PC-3 (cell line): ENCODE data around the gene KCNK16. TPM values are rescaled to one million over a fixed set of nuclear protein-coding genes. Genes with fewer than 3 reads are reported as not detected.

ENCODE experiments used
- ATAC-seq: fragments of 200-7000 bp; cut with Tn5 transposase; 2 replicates; pipeline ENCODE4 v1.9.1; 2020; ENCODE audit warnings: mild to moderate bottlenecking, moderate library complexity
- BruUV-seq: library from RNA; stranded (reverse); fragments of 400-500 nt; replicated peaks from 2 replicates; lab custom pipeline; 2021; lab: Mats Ljungman, UMichigan
- CTCF ChIA-PET: fragments of 300-600 bp; sonication (Branson Sonifier 250); formaldehyde crosslinking; loops from one replicate; lab custom pipeline; 2022; ENCODE audit warnings: antibody characterized with exemption; lab: Charles Lee
- POLR2A ChIA-PET: fragments of 300-600 bp; sonication (Branson Sonifier 250); formaldehyde crosslinking; loops from one replicate; lab custom pipeline; 2022; ENCODE audit warnings: antibody characterized with exemption; ENCODE audit not compliant: unreplicated experiment; lab: Charles Lee
- DNase-seq: peaks from one replicate; pipeline ENCODE4 v3.0.0-alpha.2; 2015
- H2AFZ ChIP-seq: fragments of 300-600 bp; sonication (generic); 2 replicates; pipeline ENCODE4 v1.6.0; 2016; ENCODE audit warnings: antibody characterized with exemption, low read length
- H3F3A ChIP-seq: fragments of 300-600 bp; sonication (generic); one replicate; pipeline ENCODE4 v1.6.0; 2017; ENCODE audit warnings: antibody characterized with exemption, low read length, control low read depth, mild to moderate bottlenecking; ENCODE audit not compliant: unreplicated experiment
- H3K27ac ChIP-seq: fragments of 300-600 bp; sonication (generic); 2 replicates; pipeline ENCODE4 v1.5.1; 2016; ENCODE audit warnings: mild to moderate bottlenecking, low read length
- H3K27me3 ChIP-seq: fragments of 300-600 bp; sonication (generic); 2 replicates; pipeline ENCODE4 v1.6.1; 2016; ENCODE audit warnings: low read length, mixed read lengths
- H3K36me3 ChIP-seq: fragments of 300-600 bp; sonication (generic); 2 replicates; pipeline ENCODE4 v1.6.1; 2016; ENCODE audit warnings: low read depth, mixed run types, low read length, mixed read lengths
- H3K4me1 ChIP-seq: fragments of 300-600 bp; sonication (generic); 2 replicates; pipeline ENCODE4 v1.5.1; 2016; ENCODE audit warnings: low read length; ENCODE audit not compliant: insufficient read depth
- H3K4me2 ChIP-seq: fragments of 300-600 bp; sonication (generic); 2 replicates; pipeline ENCODE4 v1.6.0; 2016; ENCODE audit warnings: low read length
- H3K4me3 ChIP-seq: fragments of 300-600 bp; sonication (generic); 2 replicates; pipeline ENCODE4 v1.5.1; 2016; ENCODE audit warnings: mild to moderate bottlenecking, low read length, mixed read lengths
- H3K79me2 ChIP-seq: fragments of 300-600 bp; sonication (generic); 2 replicates; pipeline ENCODE4 v1.6.1; 2017; ENCODE audit warnings: low read length, mixed read lengths
- H3K9ac ChIP-seq: fragments of 300-600 bp; sonication (generic); 2 replicates; pipeline ENCODE4 v1.6.0; 2016; ENCODE audit warnings: mild to moderate bottlenecking, low read length
- H3K9me2 ChIP-seq: fragments of 300-600 bp; sonication (generic); replicated peaks from 2 replicates; pipeline ENCODE4 v1.6.1; 2016; ENCODE audit warnings: mixed run types, low read length, mixed read lengths
- H3K9me3 ChIP-seq: fragments of 300-600 bp; sonication (generic); 2 replicates; pipeline ENCODE4 v1.6.1; 2016; ENCODE audit warnings: low read length, mixed read lengths
- H4K20me1 ChIP-seq: fragments of 300-600 bp; sonication (generic); 2 replicates; pipeline ENCODE4 v1.6.1; 2016; ENCODE audit warnings: low read length, mixed read lengths
- CTCF ChIP-seq: fragments of 300-600 bp; sonication (generic); conservative IDR thresholded peaks from 2 replicates; pipeline ENCODE4 v1.5.1; 2017; ENCODE audit warnings: antibody characterized with exemption, low read depth, mild to moderate bottlenecking, low read length
- EZH2 ChIP-seq: fragments of 300-600 bp; sonication (generic); IDR thresholded peaks from one replicate; pipeline ENCODE4 v1.6.1; 2017; ENCODE audit warnings: antibody characterized with exemption, mild to moderate bottlenecking, low read length; ENCODE audit not compliant: unreplicated experiment
- EZH2phosphoT487 ChIP-seq: fragments of 300-600 bp; sonication (generic); IDR thresholded peaks from 2 replicates; pipeline ENCODE4 v1.6.1; 2018; ENCODE audit warnings: mild to moderate bottlenecking, antibody characterized with exemption, low read length, borderline replicate concordance
- intact Hi-C: fragments of 100-400 bp; cut with micrococcal nuclease; formaldehyde crosslinking; loops from 2 replicates; pipeline ENCODE4 v1.9.0; 2023
- total RNA-seq: library from RNA; depleted of rRNA; stranded (reverse); fragments of >200 nt; gene quantifications from 2 replicates; pipeline ENCODE4 v1.2.3, GENCODE V29; 2014

Gene KCNK16
- total RNA-seq, 1 experiment from 2014 or later, result not detected

DNA sequence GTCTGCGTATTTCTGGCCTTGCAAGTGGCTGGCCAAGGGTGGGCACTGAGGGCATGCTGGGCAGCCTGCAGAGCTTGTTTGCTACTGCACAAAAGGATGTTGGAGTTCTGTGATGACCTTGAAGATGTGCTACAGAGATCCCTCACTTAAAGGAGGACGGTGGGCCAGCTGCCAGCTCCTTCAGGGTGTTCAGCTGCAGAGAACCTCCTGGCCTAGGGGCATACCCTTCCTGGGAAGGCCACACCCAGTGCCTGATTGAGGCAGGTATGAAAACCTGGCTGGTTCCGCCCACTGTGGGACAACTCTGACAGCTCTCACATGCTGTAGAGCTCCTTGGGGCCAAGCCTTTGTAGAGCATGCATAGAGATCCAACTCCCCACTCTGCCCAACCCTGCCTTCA lies 5.2 kb downstream of the KCNK16 start:
- POLR2A ChIA-PET, result no interaction called here
- Histone ChIP-seq H3K27me3 (peaks cover 71% of the 10 kb centered on the region), H3K9me3 (no peaks in the 10 kb centered on the region), H3K4me1 (no peaks in the 10 kb centered on the region), H3K9me2 (no peaks in the 10 kb centered on the region), H3K36me3 (no peaks in the 10 kb centered on the region), H3K4me3 (no peak overlapping the region), H3K4me2 (no peak overlapping the region), H3K27ac (no peak overlapping the region), H4K20me1 (no peaks in the 10 kb centered on the region), H3F3A (no peaks in the 10 kb centered on the region), H3K9ac (no peak overlapping the region), H3K79me2 (no peaks in the 10 kb centered on the region), H2AFZ (no peak overlapping the region)
- intact Hi-C loops, result no loop called here
- no peak for TF ChIP-seq EZH2phosphoT487
- TF ChIP-seq EZH2, result no peak
- no peak for TF ChIP-seq CTCF
- no TSS peak for BruUV-seq
- CTCF ChIA-PET, result no interaction called here
- DNase-seq, result no peak
- no peak for ATAC-seq

- TF ChIP-seq EZH2 (no peak), EZH2phosphoT487 (no peak), CTCF (no peak)
Observed at GRCh38 chr6:39314273-39314795, 8.2 kb downstream of the KCNK16 start, which contains the start of gene KCNK17. Gene KCNK17 (minus strand): TSS chr6:39314419. CDS start chr6:39314320, 99 bp downstream.

GRCh38 chr6:39313526-39314272 lies 8.8 kb downstream of the KCNK16 start:
- no peaks in the 10 kb centered on the region for H3K79me2 ChIP-seq
- no peak overlapping the region for H3K4me3 ChIP-seq
- H4K20me1 ChIP-seq, result no peaks in the 10 kb centered on the region
- H3K9me2 ChIP-seq, result no peaks in the 10 kb centered on the region
- ChIA-PET CTCF (no interaction called here), POLR2A (no interaction called here)
- no peaks in the 10 kb centered on the region for H3K4me1 ChIP-seq
- TF ChIP-seq EZH2phosphoT487 (no peak), EZH2 (no peak), CTCF (no peak)
- ATAC-seq (no peak), DNase-seq (no peak)
- H3K27ac ChIP-seq, result no peak overlapping the region
- intact Hi-C loops, result no loop called here
- no peak overlapping the region for H3K9ac ChIP-seq
- peaks cover 37% of the 10 kb centered on the region for H3K27me3 ChIP-seq
- H3F3A ChIP-seq, result no peaks in the 10 kb centered on the region
- no peaks in the 10 kb centered on the region for H3K36me3 ChIP-seq
- BruUV-seq, result no TSS peak
- no peak overlapping the region for H2AFZ ChIP-seq
- H3K4me2 ChIP-seq, result no peak overlapping the region
- no peaks in the 10 kb centered on the region for H3K9me3 ChIP-seq

More at GRCh38 chr6:39314273-39314795, 8.2 kb downstream of the KCNK16 start, which contains the start of gene KCNK17:
- H3K9me2 ChIP-seq, result no peaks in the 10 kb centered on the region
- no peaks in the 10 kb centered on the region for H3F3A ChIP-seq
- no peak within 1 kb of the TSS for H3K27ac ChIP-seq
- intact Hi-C loops, result no loop called here
- POLR2A ChIA-PET, result no interaction called here
- no peak within 1 kb of the TSS for H3K9ac ChIP-seq
- no peaks in the 10 kb centered on the region for H4K20me1 ChIP-seq
- H3K9me3 ChIP-seq, result no peaks in the 10 kb centered on the region
- no peaks in the 10 kb centered on the region for H3K4me1 ChIP-seq
- no peaks in the 10 kb centered on the region for H3K36me3 ChIP-seq
- CTCF ChIA-PET, result no interaction called here
- no peak for DNase-seq
- BruUV-seq, result no TSS peak
- no peak within 1 kb of the TSS for H3K4me2 ChIP-seq
- H3K27me3 ChIP-seq, result peaks cover 44% of the 10 kb centered on the region
- H2AFZ ChIP-seq, result no peak within 1 kb of the TSS
- no peak for ATAC-seq
- no peaks in the 10 kb centered on the region for H3K79me2 ChIP-seq
- H3K4me3 ChIP-seq, result no peak within 1 kb of the TSS
